Esophagus (tissue), 2 donors: ENCODE measurements around the gene PER1. TPM values are rescaled to one million over a fixed set of nuclear protein-coding genes. Genes with fewer than 3 reads are reported as not detected.

Source experiments
- H3K27ac ChIP-seq, 2 donors: one replicate each; pipeline ENCODE4 v1.5.1; 2013; ENCODE audit warnings: low read depth in 2 of 2, mild to moderate bottlenecking in 2 of 2, inconsistent platforms in 1 of 2, low read length in 1 of 2, moderate library complexity in 1 of 2
- H3K27me3 ChIP-seq, 2 donors: one replicate each; pipeline ENCODE4 v1.6.1; 2013; ENCODE audit warnings: low read length in 2 of 2, control low read depth in 1 of 2, mild to moderate bottlenecking in 1 of 2; ENCODE audit not compliant: insufficient read depth in 2 of 2, control insufficient read depth in 1 of 2
- H3K36me3 ChIP-seq, 2 donors: one replicate each; pipeline ENCODE4 v1.6.1; 2013; ENCODE audit warnings: low read length in 1 of 2; ENCODE audit not compliant: control insufficient read depth in 2 of 2, insufficient read depth in 2 of 2
- H3K4me1 ChIP-seq, 2 donors: one replicate each; pipeline ENCODE4 v1.6.1; 2013; ENCODE audit warnings: low read length in 1 of 2; ENCODE audit not compliant: control insufficient read depth in 2 of 2, insufficient read depth in 2 of 2
- H3K4me3 ChIP-seq, 2 donors: one replicate each; pipeline ENCODE4 v1.5.1; 2013; ENCODE audit warnings: low read length in 2 of 2, mild to moderate bottlenecking in 2 of 2, low read depth in 1 of 2, moderate library complexity in 1 of 2
- H3K9me3 ChIP-seq, 2 donors: one replicate each; pipeline ENCODE4 v1.6.1; 2013; ENCODE audit warnings: mild to moderate bottlenecking in 2 of 2, low read depth in 1 of 2, low read length in 1 of 2, moderate library complexity in 1 of 2; ENCODE audit not compliant: control insufficient read depth in 2 of 2, insufficient read depth in 1 of 2
- WGBS, 2 donors: extraction: QIAGEN DNeasy Blood & Tissue Kit; methylation state at CpG; one replicate each; pipeline ENCODE4 v1.1.7; 2013; 5-methylcytosine and 5-hydroxymethylcytosine counted together
- polyA plus RNA-seq, 2 donors: library from polyadenylated mRNA; stranded (reverse); fragments of 200-250 nt; gene quantifications; one replicate each; pipeline ENCODE4 v1.2.3, GENCODE V29; 2013
- donor health status: healthy with polysubstance abuse.
- donor health status: Bipolar disorder and iron deficiency.

PER1 gene
- polyA plus RNA-seq, 2 donors = 44.7 to 85.2 TPM

DNA sequence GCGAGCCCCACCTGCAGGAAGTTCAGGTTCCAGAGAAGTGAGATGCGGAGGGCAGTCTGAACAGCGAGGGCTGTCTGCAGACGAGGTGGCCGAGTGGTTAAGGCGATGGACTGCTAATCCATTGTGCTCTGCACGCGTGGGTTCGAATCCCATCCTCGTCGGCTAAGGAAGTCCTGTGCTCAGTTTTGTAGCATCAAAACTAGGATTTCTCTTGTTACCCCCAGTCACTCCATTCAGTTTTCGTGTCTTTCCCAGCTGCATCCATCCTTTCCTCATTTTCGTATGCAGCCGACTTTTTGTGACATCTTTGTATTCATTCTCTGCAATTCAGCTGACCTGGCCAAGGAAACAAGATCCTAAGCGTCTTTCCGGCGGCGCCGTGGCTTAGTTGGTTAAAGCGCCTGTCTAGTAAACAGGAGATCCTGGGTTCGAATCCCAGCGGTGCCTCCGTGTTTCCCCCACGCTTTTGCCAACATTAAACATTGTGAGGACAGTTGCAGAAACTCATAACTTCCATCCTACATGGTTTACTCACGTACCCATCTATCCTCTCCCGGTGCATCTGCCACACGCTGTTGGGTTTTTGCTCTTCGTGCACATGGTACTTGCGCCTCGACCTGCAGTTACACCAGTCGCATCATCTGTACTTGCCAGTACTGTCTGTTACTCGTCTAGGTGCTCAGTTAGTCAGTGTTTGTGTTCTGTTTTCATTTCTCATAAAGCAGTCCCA is 34.7 kb upstream of the PER1 start:
- peak overlapping the region; percentile 73 to 84 for H3K4me3 ChIP-seq
- no peaks in the 10 kb centered on the region for H3K9me3 ChIP-seq
- no peaks in the 10 kb centered on the region for H3K27me3 ChIP-seq
- peaks cover 5 to 16% of the 10 kb centered on the region in 2 donors for H3K4me1 ChIP-seq
- H3K36me3 ChIP-seq = no peaks in the 10 kb centered on the region
- peak overlapping the region; percentile 97 to 99 for H3K27ac ChIP-seq
- WGBS, 2 donors = 0 to 1% methylated on average over 32 of the region's 32 CpGs

DNA sequence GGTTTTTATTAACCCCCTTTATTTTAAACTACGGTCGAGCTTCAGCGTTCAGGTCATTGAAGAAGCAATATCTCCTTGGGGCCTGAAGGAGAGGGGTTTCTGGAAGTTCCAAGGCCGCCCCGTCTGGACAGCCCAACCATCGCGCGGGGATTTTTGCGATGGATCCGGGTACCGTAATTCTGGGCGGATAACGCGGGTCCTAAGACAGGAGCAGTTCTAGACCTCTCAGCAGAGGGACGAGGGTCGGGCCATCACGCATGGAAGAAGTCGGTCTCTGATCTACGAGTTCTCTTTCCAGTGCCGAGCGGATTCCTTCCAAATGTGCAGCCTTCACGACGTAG is 34.2 kb upstream of the PER1 start:
- no peaks in the 10 kb centered on the region for H3K36me3 ChIP-seq
- H3K9me3 ChIP-seq = no peaks in the 10 kb centered on the region
- WGBS, 2 donors = 0% methylated on average over 23 of the region's 23 CpGs
- no peaks in the 10 kb centered on the region for H3K27me3 ChIP-seq
- peak overlapping the region; percentile 97 to 99 for H3K27ac ChIP-seq
- peak overlapping the region; percentile 73 to 84 for H3K4me3 ChIP-seq
- peaks cover 5 to 16% of the 10 kb centered on the region in 2 donors for H3K4me1 ChIP-seq

DNA sequence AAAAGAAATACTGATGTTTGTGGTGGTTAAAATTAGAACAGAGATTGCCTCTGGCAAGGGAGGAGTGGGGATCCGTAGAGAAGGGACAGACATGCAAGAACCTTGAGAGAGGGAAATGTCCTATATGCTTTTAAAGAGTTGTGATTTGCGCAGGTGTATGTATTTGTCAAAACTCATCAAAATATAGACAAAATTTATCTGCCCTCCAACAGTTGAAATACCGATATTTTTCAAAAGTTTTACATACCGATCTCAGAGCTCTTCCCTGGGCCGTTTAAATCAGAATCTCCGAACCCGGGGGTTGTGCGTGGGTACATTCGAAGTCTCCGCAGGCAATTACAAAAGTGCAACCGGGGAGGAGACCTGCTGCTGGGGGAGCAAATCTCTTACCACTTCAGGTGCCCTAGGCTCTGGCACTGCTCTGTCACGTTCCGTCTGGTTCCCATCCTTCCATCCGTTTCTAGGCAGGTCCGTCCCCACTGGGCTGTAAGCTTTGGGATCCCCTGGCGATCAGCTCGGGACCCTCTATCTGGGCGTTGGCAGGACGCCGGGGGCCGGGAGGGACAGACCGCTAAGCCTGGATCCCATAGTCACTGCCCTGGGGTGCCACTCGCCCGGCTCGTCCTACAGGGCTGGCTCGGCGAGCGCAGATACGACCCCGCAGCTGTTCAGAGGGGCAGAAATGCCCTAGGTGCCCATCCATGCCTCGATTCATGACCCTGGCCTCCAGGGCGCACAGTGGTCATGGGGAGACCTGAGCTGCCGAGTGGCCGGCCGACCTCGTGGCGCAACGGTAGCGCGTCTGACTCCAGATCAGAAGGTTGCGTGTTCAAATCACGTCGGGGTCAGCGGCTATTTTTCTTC is 33.6 kb upstream of the PER1 start:
- Histone ChIP-seq H3K36me3 (no peaks in the 10 kb centered on the region), H3K9me3 (no peaks in the 10 kb centered on the region), H3K27me3 (no peaks in the 10 kb centered on the region), H3K27ac (peak overlapping the region; percentile 97 to 99), H3K4me3 (peak overlapping the region; percentile 73 to 84), H3K4me1 (peaks cover 5 to 16% of the 10 kb centered on the region in 2 donors)
- WGBS, 2 donors = 0 to 1% methylated on average over 44 of the region's 44 CpGs

DNA sequence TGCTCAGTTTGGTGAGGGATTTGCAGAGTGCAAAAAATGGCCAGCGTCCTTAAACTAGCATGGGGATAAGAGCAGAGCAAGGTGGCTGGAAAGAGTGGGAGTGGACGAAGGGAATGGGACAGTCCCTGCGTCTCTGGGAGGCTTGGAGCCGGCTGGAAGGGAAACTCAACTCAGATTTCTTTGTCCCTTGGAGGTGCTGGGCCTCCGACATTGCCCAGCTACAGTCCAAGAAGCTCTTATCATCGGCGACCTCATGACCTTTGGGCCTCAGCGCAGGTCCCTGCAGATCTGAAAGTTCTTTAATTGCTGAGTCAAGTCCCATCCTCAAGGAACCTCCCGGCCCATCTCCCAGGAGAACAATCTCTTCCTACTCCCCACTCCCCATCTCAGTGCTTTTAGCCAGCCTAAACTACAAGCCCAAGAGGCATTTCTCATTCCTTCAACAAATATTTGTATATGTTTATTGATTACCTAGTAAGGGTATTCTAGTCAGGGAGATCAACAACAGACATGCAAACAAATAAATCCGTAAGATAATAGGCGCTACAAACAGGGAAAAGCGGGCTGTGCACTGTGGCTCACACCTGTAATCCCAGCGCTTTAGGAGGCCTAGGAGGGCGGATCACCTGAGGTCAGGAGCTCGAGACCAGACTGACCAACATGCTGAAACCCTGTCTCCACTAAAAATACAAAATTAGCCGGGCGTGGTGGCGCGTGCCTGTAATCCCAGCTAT is 25.0 kb upstream of the PER1 start:
- Histone ChIP-seq H3K4me3 (peak overlapping the region in 1 of 2 donors; percentile 76), H3K4me1 (peaks cover 4 to 17% of the 10 kb centered on the region in 2 donors), H3K27me3 (no peaks in the 10 kb centered on the region), H3K27ac (peak overlapping the region in 1 of 2 donors; percentile 77), H3K9me3 (no peaks in the 10 kb centered on the region), H3K36me3 (no peaks in the 10 kb centered on the region)
- 76 to 78% methylated on average over 19 of the region's 19 CpGs for WGBS, 2 donors

DNA sequence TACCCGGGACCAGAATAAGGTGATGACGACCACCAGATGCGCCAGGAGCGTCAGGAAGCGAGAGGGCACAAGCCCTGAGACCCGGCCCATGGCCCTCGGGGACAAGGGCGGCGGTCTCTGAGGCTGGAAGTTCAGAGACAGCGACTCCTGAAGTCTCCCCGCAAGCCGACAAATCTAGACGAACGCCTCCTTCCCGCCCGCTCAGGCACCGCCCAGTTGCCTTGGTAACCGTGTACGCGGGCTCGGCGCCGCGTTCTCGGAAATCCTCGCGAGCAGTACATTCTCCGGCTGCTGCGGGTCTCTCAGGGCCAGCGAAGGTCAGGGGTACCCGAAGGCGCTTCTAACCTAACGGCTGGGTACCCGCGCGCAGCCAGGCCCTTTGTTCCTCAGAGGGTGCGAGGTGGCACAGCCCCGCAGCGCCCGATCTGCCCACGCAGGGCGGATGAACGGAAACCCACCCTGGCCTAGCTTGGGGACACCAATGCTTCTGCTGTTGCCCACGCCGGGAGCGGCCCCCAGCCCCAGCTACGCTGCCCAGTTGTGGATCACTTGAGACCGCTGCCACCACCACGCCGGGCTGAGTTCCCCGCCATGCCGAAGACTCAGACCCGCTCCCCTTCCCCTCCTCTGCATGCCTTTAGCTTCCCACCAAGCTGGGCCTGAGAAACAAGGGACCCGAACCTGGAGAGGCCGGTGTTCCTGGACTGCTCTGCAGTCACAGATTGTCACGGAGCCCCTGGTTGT is 24.2 kb upstream of the PER1 start, which contains the start of gene TMEM107:
Gene TMEM107, minus strand, starts transcription at position 184 of the 744 bp plus-strand sequence. Its CDS starts 94 bp downstream, at position 90.
- H3K27me3 ChIP-seq = no peaks in the 10 kb centered on the region
- H3K36me3 ChIP-seq = no peaks in the 10 kb centered on the region
- peak within 1 kb of the TSS; percentile 75 to 76 for H3K4me3 ChIP-seq
- H3K4me1 ChIP-seq = peaks cover 4 to 17% of the 10 kb centered on the region in 2 donors
- H3K9me3 ChIP-seq = no peaks in the 10 kb centered on the region
- H3K27ac ChIP-seq = peak within 1 kb of the TSS; percentile 39 to 77
- WGBS, 2 donors = 1% methylated on average over 53 to 56 of the region's 56 CpGs

DNA sequence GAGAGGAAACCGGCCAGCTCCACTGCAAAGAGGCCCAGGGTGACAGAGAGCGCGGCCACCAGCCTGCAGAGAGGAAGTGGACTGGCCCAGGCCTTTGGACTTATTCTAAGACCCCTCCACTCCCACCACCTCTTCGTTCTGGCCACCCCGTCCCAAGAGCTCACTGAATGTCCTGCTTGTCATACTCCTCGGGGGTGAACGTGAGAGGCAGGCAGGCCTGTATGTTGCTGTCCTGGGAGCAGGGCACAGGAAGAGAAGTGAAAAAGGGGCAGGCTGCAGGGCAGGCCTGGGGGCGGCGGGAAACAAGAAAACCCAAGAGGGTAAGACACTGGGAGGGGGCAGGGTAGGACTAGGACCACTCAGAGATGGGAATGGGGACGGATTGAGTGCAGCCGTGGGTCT is 23.6 kb upstream of the PER1 start:
- H3K27ac ChIP-seq = peak overlapping the region; percentile 39 to 77
- H3K4me1 ChIP-seq = peaks cover 4 to 17% of the 10 kb centered on the region in 2 donors
- 7 to 11% methylated on average over 11 of the region's 11 CpGs for whole genome bisulfite sequencing, 2 donors

DNA sequence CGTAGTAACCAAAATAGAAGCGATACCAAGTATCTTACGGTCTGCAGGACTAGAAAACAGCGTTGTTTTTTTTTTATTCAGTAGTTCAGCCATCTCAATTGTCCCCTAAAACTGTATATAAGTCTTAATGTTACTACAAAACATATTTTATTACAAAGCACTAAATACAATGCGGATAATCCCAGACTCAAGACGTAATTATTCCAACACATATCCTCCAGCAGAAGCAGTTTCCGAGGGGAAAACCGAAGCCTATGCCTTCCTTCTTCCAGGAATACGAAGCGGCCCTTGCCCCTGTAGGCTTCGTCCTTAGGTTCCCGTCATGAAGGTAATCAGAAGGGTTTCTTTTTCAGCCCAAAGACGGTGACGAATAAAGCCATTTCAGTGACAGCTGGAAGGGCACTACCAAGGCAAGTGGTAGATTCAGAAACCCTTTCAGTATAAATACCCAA is 21.7 kb upstream of the PER1 start:
- no peaks in the 10 kb centered on the region for H3K36me3 ChIP-seq
- H3K9me3 ChIP-seq = no peaks in the 10 kb centered on the region
- H3K27ac ChIP-seq = peak overlapping the region; percentile 81
- peak overlapping the region in 1 of 2 donors; percentile 49 for H3K4me3 ChIP-seq
- peaks cover 4 to 17% of the 10 kb centered on the region in 2 donors for H3K4me1 ChIP-seq
- 7% methylated on average over 14 of the region's 14 CpGs for WGBS, 2 donors
- H3K27me3 ChIP-seq = no peaks in the 10 kb centered on the region

More for the DNA sequence above, 23.6 kb upstream of the PER1 start:
- Histone ChIP-seq H3K9me3 (no peaks in the 10 kb centered on the region), H3K27me3 (no peaks in the 10 kb centered on the region), H3K4me3 (peak overlapping the region; percentile 75 to 76), H3K36me3 (no peaks in the 10 kb centered on the region)

DNA sequence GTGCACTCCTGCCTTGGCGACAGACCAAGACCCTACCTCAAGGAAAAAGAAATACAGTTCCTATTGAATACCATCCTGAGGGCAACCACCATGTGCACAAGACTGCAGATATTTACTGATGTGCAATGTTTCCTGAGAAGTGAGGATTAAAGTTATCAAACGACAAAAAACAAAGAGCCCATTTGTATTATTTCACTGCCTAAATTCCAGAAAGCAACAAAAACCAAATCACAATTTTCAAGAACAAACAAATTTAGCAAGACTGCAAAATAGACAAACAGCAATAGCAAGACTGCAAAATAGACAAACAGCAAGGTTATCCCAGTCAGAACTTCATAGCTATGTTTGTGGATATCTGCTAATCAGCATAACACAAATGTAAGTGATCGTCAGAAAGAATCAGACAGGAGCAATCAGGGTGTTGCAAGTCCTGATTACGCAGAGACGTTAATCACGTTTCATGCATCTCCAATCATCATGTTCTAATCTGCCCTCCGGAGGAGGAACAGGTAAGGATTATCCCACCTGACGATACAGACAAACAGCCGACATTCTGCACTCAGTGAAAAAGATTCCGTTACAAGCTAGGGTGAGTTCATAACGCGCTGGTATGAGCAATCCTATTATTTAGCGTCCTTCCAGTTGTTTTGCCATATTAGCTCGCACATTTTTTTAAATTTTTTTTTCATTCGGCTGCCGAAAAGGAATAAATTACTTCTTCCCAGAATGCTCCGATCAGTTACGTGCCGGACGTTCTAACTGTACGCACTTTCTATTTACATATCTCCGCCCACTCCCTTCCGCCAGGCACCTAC is 21.1 kb upstream of the PER1 start:
- peak overlapping the region; percentile 7 to 49 for H3K4me3 ChIP-seq

More for the DNA sequence above, 21.1 kb upstream of the PER1 start:
- Histone ChIP-seq H3K27me3 (no peaks in the 10 kb centered on the region), H3K27ac (peak overlapping the region; percentile 72 to 81), H3K4me1 (peaks cover 4 to 17% of the 10 kb centered on the region in 2 donors), H3K9me3 (no peaks in the 10 kb centered on the region), H3K36me3 (no peaks in the 10 kb centered on the region)
- 0 to 1% methylated on average over 23 of the region's 23 CpGs for WGBS, 2 donors
